Glomerular endothelial cell (primary cell): Measurements from ENCODE around the gene IZUMO1R. TPM values are rescaled to one million over a fixed set of nuclear protein-coding genes. Genes with fewer than 3 reads are reported as not detected.
A peak's percentile ranks its signal among the peaks of the same experiment; 100 is the strongest.
"Not testable (repeated sequence)": the region's sequence is repeated elsewhere in the genome, so short reads cannot be mapped to it uniquely, and the experiment has no call there.

Experiments used
- DNase-seq: peaks from one replicate; pipeline ENCODE4 v3.0.0-alpha.2; 2011; ENCODE audit warnings: low read depth, low spot score; ENCODE audit errors: extremely low read depth
- total RNA-seq: library from RNA; depleted of rRNA; stranded (reverse); fragments of >200 nt; gene quantifications from 2 replicates; pipeline ENCODE4 v1.2.3, GENCODE V29; 2015

IZUMO1R gene
- total RNA-seq, 1 donor from 2014 or later, result not detected

- DNase-seq, result no peak
Measured at GRCh38 chr11:94322501-94322900, 18.1 kb downstream of the IZUMO1R start.

- peak; percentile 7 for DNase-seq
Measured at GRCh38 chr11:94325681-94326080, 21.3 kb downstream of the IZUMO1R start.

GRCh38 chr11:94326947-94327346 is 22.6 kb downstream of the IZUMO1R start:
- no peak for DNase-seq

GRCh38 chr11:94328587-94329080 is 24.3 kb downstream of the IZUMO1R start:
- DNase-seq, result no peak

- DNase-seq, result no peak
Measured at GRCh38 chr11:94329501-94329900, 25.1 kb downstream of the IZUMO1R start.

GRCh38 chr11:94330789-94331188 is 26.4 kb downstream of the IZUMO1R start:
- DNase-seq, result no peak

- DNase-seq, result no peak
Measured at GRCh38 chr11:94332814-94333213, 28.4 kb downstream of the IZUMO1R start.

- no peak for DNase-seq
Measured at GRCh38 chr11:94336033-94336432, 31.7 kb downstream of the IZUMO1R start.

- no peak for DNase-seq
Measured at GRCh38 chr11:94338651-94339050, 34.3 kb downstream of the IZUMO1R start.

GRCh38 chr11:94342250-94342649 is 37.9 kb downstream of the IZUMO1R start:
- no peak for DNase-seq

GRCh38 chr11:94343495-94343894 is 39.1 kb downstream of the IZUMO1R start:
- no peak for DNase-seq

GRCh38 chr11:94346311-94346710 is 41.9 kb downstream of the IZUMO1R start:
- not testable (repeated sequence) for DNase-seq

GRCh38 chr11:94350850-94351563 is 46.6 kb downstream of the IZUMO1R start:
- DNase-seq, result not testable (repeated sequence)

Other genes starting within 250 kb of the IZUMO1R start
- 40.8 and 43.2 TPM in 2 replicates for gene PANX1, start 175.7 kb upstream of the IZUMO1R start, total RNA-seq
- gene GPR83, start 96.8 kb downstream of the IZUMO1R start, total RNA-seq, result not detected in 2 replicates
- gene MRE11, start 189.3 kb downstream of the IZUMO1R start, total RNA-seq, result 9.5 and 10.8 TPM in 2 replicates
- gene ANKRD49, start 189.4 kb downstream of the IZUMO1R start, total RNA-seq, result 4.3 and 6.0 TPM in 2 replicates
- gene C11orf97, start 207.9 kb downstream of the IZUMO1R start, total RNA-seq, result not detected in 2 replicates
- 6.7 and 8.7 TPM in 2 replicates for gene FUT4, start 239.3 kb downstream of the IZUMO1R start, total RNA-seq